ENCODE data around the gene GTF2A2. TPM values are rescaled to one million over a fixed set of nuclear protein-coding genes. Genes with fewer than 3 reads are reported as not detected.
A peak's percentile ranks its signal among the peaks of the same experiment; 100 is the strongest.

GTF2A2 gene
- total RNA-seq, 3 donors from 2014 or later (not counting 1 experiment from before 2014, with no cell fraction given) = 34.7 to 57.4 (median 39.0) TPM

GRCh38 chr15:59632714-59633113, 24.6 kb downstream of the GTF2A2 start:
- 91% methylated on average over 4 of the region's 4 CpGs for WGBS (ENCODE audit: insufficient coverage)
- peaks cover 0 to 6% of the 10 kb centered on the region in 2 donors for H3K27me3 Mint-ChIP-seq (ENCODE audit: low read depth in 2 of 2)
- no peak for ATAC-seq

GRCh38 chr15:59622289-59622688, 35.0 kb downstream of the GTF2A2 start:
- Histone ChIP-seq H3K27ac (ENCODE audit: low read length) (no peak overlapping the region), H3K36me3 (ENCODE audit: control insufficient read depth, insufficient read depth, low read length) (no peaks in the 10 kb centered on the region), H3K9me3 (ENCODE audit: control insufficient read depth, insufficient read depth, low read length) (no peaks in the 10 kb centered on the region), H3K27me3 (ENCODE audit: control insufficient read depth, insufficient read depth, low read length) (no peaks in the 10 kb centered on the region), H3K4me1 (ENCODE audit: control insufficient read depth, insufficient read depth, low read length) (no peaks in the 10 kb centered on the region), H3K4me3 (ENCODE audit: low read length) (no peak overlapping the region)
- Mint-ChIP-seq H3K9me3 (no peaks in the 10 kb centered on the region), H3K4me1 (no peaks in the 10 kb centered on the region), H3K4me3 (no peak overlapping the region), H3K27ac (no peak overlapping the region), H3K27me3 (ENCODE audit: low read depth in 2 of 2) (peaks cover 12 to 17% of the 10 kb centered on the region in 2 donors), H3K36me3 (no peaks in the 10 kb centered on the region)
- DNase-seq (peak in 1 of 2 donors; percentile 22), ATAC-seq (peak in 1 of 3 donors; percentile 43)
- intact Hi-C loops (cut with micrococcal nuclease) = no loop called here
- WGBS (ENCODE audit: insufficient coverage) = 23% methylated on average over 6 of the region's 6 CpGs
- no peak for TF ChIP-seq CTCF (IDR thresholded peaks at IDR 0.05)

More at GRCh38 chr15:59632714-59633113, 24.6 kb downstream of the GTF2A2 start:
- no peaks in the 10 kb centered on the region for H3K9me3 ChIP-seq (ENCODE audit: control insufficient read depth, insufficient read depth, low read length)
- no peak overlapping the region for H3K27ac ChIP-seq (ENCODE audit: low read length)
- TF ChIP-seq CTCF (IDR thresholded peaks at IDR 0.05) = no peak
- H3K4me1 Mint-ChIP-seq = peaks cover 0 to 10% of the 10 kb centered on the region in 2 donors
- H3K27ac Mint-ChIP-seq = no peak overlapping the region
- DNase-seq = no peak
- H3K36me3 ChIP-seq (ENCODE audit: control insufficient read depth, insufficient read depth, low read length) = no peaks in the 10 kb centered on the region
- no peaks in the 10 kb centered on the region for H3K9me3 Mint-ChIP-seq
- no peaks in the 10 kb centered on the region for H3K36me3 Mint-ChIP-seq
- H3K4me3 ChIP-seq (ENCODE audit: low read length) = no peak overlapping the region
- no peak overlapping the region for H3K4me3 Mint-ChIP-seq
- intact Hi-C loops (cut with micrococcal nuclease) = no loop called here
- H3K27me3 ChIP-seq (ENCODE audit: control insufficient read depth, insufficient read depth, low read length) = no peaks in the 10 kb centered on the region
- H3K4me1 ChIP-seq (ENCODE audit: control insufficient read depth, insufficient read depth, low read length) = no peaks in the 10 kb centered on the region

GRCh38 chr15:59618406-59618805, 38.9 kb downstream of the GTF2A2 start:
- DNase-seq (no peak), ATAC-seq (no peak)
- intact Hi-C loops (cut with micrococcal nuclease) = no loop called here
- Histone ChIP-seq H3K4me3 (ENCODE audit: low read length) (no peak overlapping the region), H3K9me3 (ENCODE audit: control insufficient read depth, insufficient read depth, low read length) (no peaks in the 10 kb centered on the region), H3K4me1 (ENCODE audit: control insufficient read depth, insufficient read depth, low read length) (no peaks in the 10 kb centered on the region), H3K36me3 (ENCODE audit: control insufficient read depth, insufficient read depth, low read length) (no peaks in the 10 kb centered on the region), H3K27ac (ENCODE audit: low read length) (no peak overlapping the region), H3K27me3 (ENCODE audit: control insufficient read depth, insufficient read depth, low read length) (no peaks in the 10 kb centered on the region)
- peaks cover 5 to 6% of the 10 kb centered on the region in 2 donors for H3K4me1 Mint-ChIP-seq
- H3K9me3 Mint-ChIP-seq = no peaks in the 10 kb centered on the region
- no peak overlapping the region for H3K27ac Mint-ChIP-seq
- H3K36me3 Mint-ChIP-seq = no peaks in the 10 kb centered on the region
- 88% methylated on average over 3 of the region's 4 CpGs for WGBS (ENCODE audit: insufficient coverage)
- H3K27me3 Mint-ChIP-seq (ENCODE audit: low read depth in 2 of 2) = peaks cover 21 to 29% of the 10 kb centered on the region in 2 donors
- no peak for TF ChIP-seq CTCF (IDR thresholded peaks at IDR 0.05)
- no peak overlapping the region for H3K4me3 Mint-ChIP-seq

GRCh38 chr15:59616379-59616778, 40.9 kb downstream of the GTF2A2 start:
- H3K4me3 ChIP-seq (ENCODE audit: low read length) = no peak overlapping the region
- no peak for TF ChIP-seq CTCF (IDR thresholded peaks at IDR 0.05)
- no peak for ATAC-seq
- H3K27me3 Mint-ChIP-seq (ENCODE audit: low read depth in 2 of 2) = peaks cover 26 to 47% of the 10 kb centered on the region in 2 donors
- no peaks in the 10 kb centered on the region for H3K9me3 Mint-ChIP-seq
- H3K9me3 ChIP-seq (ENCODE audit: control insufficient read depth, insufficient read depth, low read length) = no peaks in the 10 kb centered on the region
- no peaks in the 10 kb centered on the region for H3K4me1 ChIP-seq (ENCODE audit: control insufficient read depth, insufficient read depth, low read length)
- intact Hi-C loops (cut with micrococcal nuclease) = no loop called here
- no peak overlapping the region for H3K4me3 Mint-ChIP-seq
- DNase-seq = no peak
- peaks cover 5 to 6% of the 10 kb centered on the region in 2 donors for H3K4me1 Mint-ChIP-seq
- H3K27me3 ChIP-seq (ENCODE audit: control insufficient read depth, insufficient read depth, low read length) = no peaks in the 10 kb centered on the region
- H3K36me3 ChIP-seq (ENCODE audit: control insufficient read depth, insufficient read depth, low read length) = no peaks in the 10 kb centered on the region
- no peak overlapping the region for H3K27ac Mint-ChIP-seq
- no peak overlapping the region for H3K27ac ChIP-seq (ENCODE audit: low read length)
- no peaks in the 10 kb centered on the region for H3K36me3 Mint-ChIP-seq
- WGBS (ENCODE audit: insufficient coverage) = 89% methylated on average over 3 of the region's 3 CpGs

Measured in natural killer cell (primary cell).